GM19463 (cell line): ENCODE results near the gene RALGPS2.

Experiments used
- ATAC-seq: cut with Tn5 transposase; IDR thresholded peaks from one replicate; pipeline ENCODE4 v1.9.1; 2021; ENCODE audit warnings: mild to moderate bottlenecking, moderate library complexity; ENCODE audit not compliant: unreplicated experiment

RALGPS2 gene

DNA sequence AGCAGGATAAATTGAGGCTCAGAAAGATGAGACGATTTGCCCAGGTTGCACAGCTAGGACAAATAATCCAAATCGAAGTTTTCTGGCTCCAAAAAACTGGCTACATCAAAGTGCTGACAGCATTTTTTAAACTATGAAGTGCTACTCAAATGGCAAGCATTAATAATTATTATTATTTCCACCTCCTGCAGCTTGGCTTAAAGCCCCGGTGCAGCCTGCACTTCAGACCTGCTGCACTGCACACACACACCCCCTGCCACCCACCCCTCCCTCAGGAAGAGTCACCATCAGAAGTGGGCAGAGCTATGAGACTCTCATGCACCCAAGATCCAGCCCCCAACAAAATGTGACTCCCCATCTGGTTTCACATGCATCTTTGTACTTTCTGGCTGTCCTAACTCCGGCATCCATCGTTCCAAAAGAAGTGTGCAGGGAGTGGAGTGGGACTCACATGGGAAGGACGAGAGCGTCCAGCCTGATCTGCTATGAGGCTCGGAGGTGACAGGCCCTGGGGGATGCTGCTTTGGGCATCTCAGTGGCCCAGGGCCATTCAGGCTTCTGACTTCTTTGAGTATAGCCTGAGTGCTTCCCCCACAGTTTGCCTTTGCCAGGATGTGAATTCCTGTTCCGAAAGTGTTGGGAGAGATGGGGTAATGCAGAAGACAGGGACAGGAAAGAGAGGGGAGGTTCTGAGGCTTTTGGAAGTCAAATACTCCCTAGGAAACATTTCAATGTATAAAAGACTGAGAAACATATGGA lies 235.6 kb downstream of the RALGPS2 start:
- no peak for ATAC-seq

- ATAC-seq = no peak
These were observed 236.3 kb downstream of the RALGPS2 start for GRCh38 chr1:178961331-178961730.

- no peak for ATAC-seq
These were observed 236.8 kb downstream of the RALGPS2 start for GRCh38 chr1:178961868-178962267.

GRCh38 chr1:178962853-178963711 lies 238.0 kb downstream of the RALGPS2 start:
- ATAC-seq = no peak

DNA sequence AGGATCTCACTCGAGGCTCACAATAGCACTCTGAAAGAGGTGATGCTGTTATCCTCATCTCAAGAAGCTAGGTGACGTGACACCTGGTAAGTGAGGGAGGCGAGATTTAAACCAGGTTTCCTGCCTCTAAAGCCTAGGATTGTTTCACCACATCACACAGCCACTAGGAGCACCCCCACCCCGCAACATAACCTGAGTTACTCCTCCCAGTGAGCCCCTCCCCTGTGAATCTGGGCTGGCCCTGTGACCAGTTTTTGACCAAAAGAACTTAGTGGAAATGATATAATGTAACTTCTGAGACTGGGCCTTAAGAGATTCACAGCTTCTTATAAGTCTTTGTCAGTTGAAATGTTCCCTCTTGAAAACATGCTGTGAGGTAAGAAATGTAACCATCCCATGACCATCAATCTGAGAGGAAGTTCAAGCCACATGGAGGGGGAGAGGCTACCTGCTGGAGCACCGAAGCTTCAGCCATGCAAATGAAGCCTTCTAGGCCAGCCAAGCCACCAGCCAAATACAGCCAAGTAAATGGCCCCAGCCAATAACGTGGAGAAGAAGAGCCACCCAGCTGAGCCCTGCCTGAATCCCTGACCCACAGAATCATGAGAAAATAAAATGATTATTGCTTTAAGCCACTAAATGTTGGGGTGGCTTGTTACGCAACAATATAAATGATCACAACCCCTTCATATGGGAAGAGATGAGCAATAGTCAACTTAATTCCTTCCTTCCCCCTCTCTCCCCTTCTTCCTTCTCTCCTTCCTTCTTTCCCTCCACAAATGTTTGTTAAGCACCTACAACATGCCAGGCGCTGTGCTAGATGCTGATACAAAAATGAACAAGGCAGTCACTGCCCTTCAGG lies 239.7 kb downstream of the RALGPS2 start:
- no peak for ATAC-seq

DNA sequence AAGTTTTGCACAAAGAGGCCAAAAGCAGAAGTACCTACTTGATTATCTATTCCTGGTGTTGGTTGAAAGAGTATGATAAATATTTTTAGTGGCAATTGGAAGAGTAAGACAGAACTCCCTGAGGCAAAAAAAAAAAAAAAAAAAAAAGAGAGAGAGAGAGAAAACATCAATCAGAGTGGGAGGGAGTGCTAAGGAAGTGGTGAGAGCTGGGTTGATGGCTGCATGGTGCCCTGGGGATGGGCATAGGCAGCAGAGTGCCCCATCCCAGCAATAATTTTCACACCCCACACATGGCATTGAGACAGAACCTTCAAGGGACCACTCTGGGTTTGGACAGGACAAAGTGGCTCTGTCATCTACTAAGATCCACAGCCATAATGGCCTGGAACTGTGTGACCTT lies 241.3 kb downstream of the RALGPS2 start:
- ATAC-seq = no peak

- ATAC-seq = no peak
These were observed 244.4 kb downstream of the RALGPS2 start for GRCh38 chr1:178969226-178969987.

DNA sequence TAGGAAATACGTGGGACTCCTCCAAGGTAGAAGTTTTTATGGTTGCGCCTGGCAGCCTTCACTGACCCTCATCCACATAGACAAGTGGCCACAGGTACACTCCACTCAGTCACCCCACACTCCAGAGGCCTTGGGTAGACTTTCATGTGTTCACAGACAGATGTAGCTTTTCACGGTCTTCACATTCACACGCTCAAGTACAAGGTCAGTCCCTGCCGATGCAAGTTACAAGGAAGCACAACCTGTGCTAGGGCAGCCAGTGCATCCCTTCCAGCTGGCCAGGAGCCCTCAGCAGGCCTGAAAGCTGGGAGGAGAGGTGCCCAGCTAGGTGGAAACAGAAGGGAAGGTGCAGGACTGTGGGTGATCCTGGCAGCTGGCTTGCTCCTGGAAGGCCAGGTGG lies 245.1 kb downstream of the RALGPS2 start:
- ATAC-seq = no peak
